ENCODE results near the gene TPX2.
"Not testable (repeated sequence)": the region's sequence is repeated elsewhere in the genome, so short reads cannot be mapped to it uniquely, and the experiment has no call there.

TPX2 gene

GRCh38 chr20:31721408-31722256, 17.5 kb upstream of the TPX2 start:
- DNase-seq = no peak

GRCh38 chr20:31722257-31723068, 16.6 kb upstream of the TPX2 start, which contains the start of gene BCL2L1:
Gene BCL2L1, minus strand, starts transcription at chr20:31722868. Its CDS starts 650 bp downstream, at chr20:31722218.
- peak; percentile 41 for DNase-seq

- DNase-seq = no peak
Observed at GRCh38 chr20:31723069-31723318, 16.1 kb upstream of the TPX2 start.

- DNase-seq = peak; percentile 99
Observed at GRCh38 chr20:31723319-31724078, 15.6 kb upstream of the TPX2 start.

- no peak for DNase-seq
Observed at GRCh38 chr20:31731321-31731717, 7.8 kb upstream of the TPX2 start.

GRCh38 chr20:31739550-31739977, 474 bp downstream of the TPX2 start:
- no peak for DNase-seq

- no peak for DNase-seq
Observed at GRCh38 chr20:31740208-31740607, 1.1 kb downstream of the TPX2 start.

GRCh38 chr20:31740656-31741323, 1.7 kb downstream of the TPX2 start:
- DNase-seq = no peak

- no peak for DNase-seq
Observed at GRCh38 chr20:31746068-31746878, 7.2 kb downstream of the TPX2 start.

- not testable (repeated sequence) for DNase-seq
Observed at GRCh38 chr20:31747028-31747427, 7.9 kb downstream of the TPX2 start.

GRCh38 chr20:31747640-31748039, 8.6 kb downstream of the TPX2 start:
- no peak for DNase-seq

GRCh38 chr20:31749223-31749622, 10.1 kb downstream of the TPX2 start:
- no peak for DNase-seq

- no peak for DNase-seq
Observed at GRCh38 chr20:31751126-31751525, 12.0 kb downstream of the TPX2 start.

GRCh38 chr20:31757254-31757653, 18.2 kb downstream of the TPX2 start:
- no peak for DNase-seq

- no peak for DNase-seq
Observed at GRCh38 chr20:31758521-31758920, 19.4 kb downstream of the TPX2 start.

GRCh38 chr20:31758991-31759390, 19.9 kb downstream of the TPX2 start:
- no peak for DNase-seq

GRCh38 chr20:31759836-31760518, 20.9 kb downstream of the TPX2 start:
- no peak for DNase-seq

GRCh38 chr20:31760519-31761240, 21.6 kb downstream of the TPX2 start:
- DNase-seq = no peak

GRCh38 chr20:31764641-31765305, 25.7 kb downstream of the TPX2 start:
- no peak for DNase-seq

GRCh38 chr20:31767805-31768204, 28.7 kb downstream of the TPX2 start:
- DNase-seq = no peak

Data from activated gamma-delta T cell (primary cell).